VCaP (cell line): ENCODE measurements around the gene EVA1B.
A peak's percentile ranks its signal among the peaks of the same experiment; 100 is the strongest.

Experiments
- H3K27ac ChIP-seq: fragments of 450-650 bp; 2 replicates; pipeline ENCODE4 v1.5.1; 2017
- TF ChIP-seq, protein P1 (sequence below): fragments of 450-650 bp; conservative IDR thresholded peaks from 2 replicates; pipeline ENCODE4 v1.5.1; 2017; ENCODE audit warnings: mild to moderate bottlenecking, moderate library complexity

The EVA1B gene

DNA sequence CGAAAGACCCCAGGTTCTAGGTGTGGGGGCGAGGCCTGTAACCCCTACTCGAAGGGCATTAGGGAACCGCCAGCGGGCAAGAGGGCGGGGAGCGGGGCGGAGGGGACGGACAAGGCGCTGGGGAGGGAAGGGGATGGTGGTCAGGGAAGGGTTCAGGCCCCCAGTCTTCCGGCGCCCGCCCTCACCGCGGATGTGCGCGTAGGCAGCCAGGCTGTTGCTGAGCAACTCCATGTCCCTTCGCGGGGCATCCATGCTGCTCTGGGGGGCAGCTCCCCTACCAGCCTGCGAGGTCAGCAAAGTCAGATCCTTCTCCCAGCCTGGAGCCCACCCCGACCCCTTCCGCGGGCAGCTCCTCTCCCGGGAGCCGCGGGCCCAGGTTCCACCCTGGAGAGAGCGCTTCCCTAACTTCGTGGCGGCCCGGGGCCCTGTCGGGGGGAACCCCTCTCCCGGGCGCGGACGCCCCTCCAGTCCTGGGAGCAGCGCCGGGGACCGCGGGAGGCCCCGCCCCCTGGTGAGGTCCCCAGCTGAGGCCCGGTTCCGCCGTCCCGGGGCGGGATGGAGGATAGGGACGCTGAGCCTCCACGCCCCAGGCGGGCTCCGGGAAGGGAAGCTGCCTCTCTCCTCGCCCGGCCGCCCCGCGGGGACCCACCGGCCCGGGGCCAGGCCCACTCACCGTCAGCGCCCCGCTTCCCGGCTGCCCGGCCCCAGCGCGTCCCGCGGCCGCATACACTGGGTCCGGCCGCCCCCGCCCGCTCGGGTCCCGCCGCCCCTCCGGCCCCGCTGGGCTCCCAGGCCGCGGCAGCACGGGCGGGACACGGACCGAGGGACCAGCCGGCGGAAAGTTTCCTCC lies 434 bp downstream of the EVA1B start:
- TF ChIP-seq, protein P1, sequence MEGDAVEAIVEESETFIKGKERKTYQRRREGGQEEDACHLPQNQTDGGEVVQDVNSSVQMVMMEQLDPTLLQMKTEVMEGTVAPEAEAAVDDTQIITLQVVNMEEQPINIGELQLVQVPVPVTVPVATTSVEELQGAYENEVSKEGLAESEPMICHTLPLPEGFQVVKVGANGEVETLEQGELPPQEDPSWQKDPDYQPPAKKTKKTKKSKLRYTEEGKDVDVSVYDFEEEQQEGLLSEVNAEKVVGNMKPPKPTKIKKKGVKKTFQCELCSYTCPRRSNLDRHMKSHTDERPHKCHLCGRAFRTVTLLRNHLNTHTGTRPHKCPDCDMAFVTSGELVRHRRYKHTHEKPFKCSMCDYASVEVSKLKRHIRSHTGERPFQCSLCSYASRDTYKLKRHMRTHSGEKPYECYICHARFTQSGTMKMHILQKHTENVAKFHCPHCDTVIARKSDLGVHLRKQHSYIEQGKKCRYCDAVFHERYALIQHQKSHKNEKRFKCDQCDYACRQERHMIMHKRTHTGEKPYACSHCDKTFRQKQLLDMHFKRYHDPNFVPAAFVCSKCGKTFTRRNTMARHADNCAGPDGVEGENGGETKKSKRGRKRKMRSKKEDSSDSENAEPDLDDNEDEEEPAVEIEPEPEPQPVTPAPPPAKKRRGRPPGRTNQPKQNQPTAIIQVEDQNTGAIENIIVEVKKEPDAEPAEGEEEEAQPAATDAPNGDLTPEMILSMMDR, result no peak
- peak overlapping the region; percentile 70 for H3K27ac ChIP-seq

DNA sequence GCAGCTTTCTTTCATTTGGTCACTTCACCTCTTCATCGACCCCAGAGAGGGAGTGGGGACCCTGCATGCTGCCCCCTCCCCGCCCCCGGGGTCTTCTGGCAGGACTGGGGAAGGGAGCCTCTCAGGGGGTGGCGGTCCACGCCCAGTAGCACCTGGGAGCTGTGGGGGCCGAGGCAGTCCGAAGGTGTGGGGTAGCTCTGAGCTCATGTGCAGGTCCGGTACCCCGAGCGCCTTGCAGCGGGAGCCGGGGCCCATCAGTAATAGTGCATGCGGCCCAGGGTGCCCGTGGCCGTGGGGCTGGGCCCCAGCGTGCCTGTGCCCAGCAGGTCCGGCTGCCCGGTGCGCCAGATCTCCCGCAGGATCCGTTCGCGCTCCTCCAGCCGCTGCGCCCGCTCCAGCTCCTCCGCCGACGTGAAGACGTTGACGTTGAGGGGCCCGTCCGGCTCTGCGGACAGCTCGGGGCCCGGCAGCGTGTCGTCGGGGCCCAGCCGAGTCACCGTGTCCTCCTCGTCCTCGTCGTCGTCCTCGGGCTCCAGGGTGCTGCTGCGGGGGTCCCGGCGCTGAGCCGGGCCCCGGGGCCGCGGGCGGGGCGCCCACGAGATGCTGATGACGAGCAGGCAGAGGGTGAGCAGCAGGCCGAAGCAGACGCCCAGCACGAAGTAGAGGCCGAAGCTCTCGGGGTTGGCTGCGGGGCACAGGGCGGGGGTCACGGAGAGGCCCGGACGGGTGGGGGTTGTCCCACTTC lies 1.2 kb downstream of the EVA1B start:
- H3K27ac ChIP-seq, result no peak overlapping the region
- TF ChIP-seq, protein P1, result no peak

DNA sequence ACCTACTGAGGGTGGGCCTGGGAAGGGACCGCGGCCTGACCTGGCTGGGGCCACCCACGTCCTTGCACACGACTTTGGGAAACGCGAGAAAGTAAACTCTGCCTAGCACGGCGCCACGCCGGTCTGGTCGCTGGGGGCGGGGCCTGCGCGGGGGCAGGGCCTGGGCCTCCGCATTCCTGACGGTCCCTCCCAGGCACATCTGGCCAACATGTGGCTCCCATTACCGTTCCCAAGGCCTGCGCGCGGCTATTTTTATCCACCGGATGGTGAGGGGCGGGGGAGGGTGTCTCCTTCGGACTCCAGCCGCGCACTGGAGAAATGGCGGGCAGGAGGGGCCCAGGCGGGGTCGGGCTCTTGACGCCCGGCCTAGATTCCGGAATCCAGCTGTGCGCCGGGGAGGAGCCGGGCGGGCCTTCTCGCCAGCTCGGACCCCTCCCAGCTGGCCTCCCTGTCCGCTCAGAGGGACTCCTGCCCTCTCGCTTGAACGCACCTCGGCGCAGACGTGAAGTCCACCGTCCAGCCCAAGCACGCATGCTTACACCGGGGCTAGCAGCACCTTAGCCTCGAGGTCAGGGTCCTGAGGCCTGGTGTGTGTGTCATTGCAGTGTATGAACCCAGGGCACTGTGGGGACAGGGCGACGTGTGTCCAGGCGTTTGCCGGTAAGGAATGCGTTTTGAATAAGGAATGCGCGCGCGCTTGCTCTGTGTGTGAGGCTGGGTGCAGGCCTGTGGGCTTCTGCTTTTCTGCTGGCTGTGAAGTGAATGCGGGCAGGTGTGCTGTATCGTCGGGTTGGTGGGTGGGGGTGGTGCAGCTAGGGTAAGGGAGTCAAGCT lies 2.1 kb downstream of the EVA1B start:
- TF ChIP-seq, protein P1, result no peak
- H3K27ac ChIP-seq, result no peak overlapping the region

DNA sequence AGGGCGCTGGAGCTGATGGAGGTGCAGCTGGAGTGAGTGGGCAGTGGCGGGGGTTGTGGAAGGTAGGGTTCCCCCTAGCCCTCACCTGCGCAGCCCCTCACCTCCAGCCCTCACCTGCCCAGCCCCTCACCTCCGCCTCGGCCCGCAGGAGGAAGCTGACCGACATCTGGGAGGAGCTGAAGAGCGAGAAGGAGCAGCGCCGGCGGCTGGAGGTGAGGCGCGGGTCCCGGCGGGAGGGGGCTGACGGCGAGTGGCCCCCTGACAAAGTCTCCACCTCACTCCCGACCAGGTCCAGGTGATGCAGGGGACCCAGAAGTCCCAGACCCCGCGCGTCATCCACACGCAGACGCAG lies 2.7 kb downstream of the EVA1B start:
- H3K27ac ChIP-seq, result no peak overlapping the region
- TF ChIP-seq, protein P1, result no peak

DNA sequence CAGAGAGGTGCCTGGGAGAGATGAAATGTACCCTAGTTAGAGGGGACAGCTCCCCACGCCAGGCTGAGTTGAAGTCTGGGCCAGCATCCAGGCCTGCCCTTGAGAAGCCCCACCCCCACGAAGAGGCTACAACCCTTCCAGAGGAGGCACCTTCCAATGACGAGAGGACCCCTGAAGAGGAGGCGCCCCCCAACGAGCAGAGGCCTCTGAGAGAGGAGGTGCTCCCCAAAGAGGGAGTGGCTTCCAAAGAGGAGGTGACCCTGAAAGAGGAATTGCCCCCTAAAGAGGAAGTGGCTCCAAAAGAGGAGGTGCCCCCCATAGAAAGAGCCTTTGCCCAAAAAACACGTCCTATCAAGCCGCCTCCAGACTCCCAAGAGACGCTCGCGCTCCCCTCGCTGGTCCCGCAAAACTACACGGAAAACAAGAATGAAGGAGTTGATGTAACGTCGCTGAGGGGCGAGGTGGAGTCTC lies 3.1 kb downstream of the EVA1B start:
- TF ChIP-seq, protein P1, result no peak
- H3K27ac ChIP-seq, result no peak overlapping the region

DNA sequence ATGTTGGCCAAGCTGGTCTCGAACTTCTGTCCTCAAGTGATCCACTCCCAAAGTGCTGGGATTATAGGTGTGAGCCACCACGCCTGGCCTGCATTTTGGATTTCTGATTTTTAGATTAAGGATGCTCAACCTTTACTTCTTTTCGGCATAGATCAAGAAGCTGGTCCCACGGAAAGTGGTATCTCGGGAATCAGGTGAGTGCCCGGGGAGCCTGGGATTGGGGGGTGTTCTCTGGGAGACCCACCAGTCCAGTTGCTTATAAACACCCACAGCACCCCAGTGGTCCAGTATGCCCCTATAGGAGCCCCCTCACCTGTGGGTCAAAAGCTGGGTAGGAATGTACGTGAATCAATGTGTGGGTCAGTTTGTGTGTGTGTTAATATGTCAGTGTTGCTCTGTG lies 14.0 kb downstream of the EVA1B start:
- H3K27ac ChIP-seq, result no peak overlapping the region
- TF ChIP-seq, protein P1, result no peak
